AG04450 (cell line): Measurements from ENCODE around the gene CYP2R1. TPM values are rescaled to one million over a fixed set of nuclear protein-coding genes. Genes with fewer than 3 reads are reported as not detected.
"Not testable (repeated sequence)": the region's sequence is repeated elsewhere in the genome, so short reads cannot be mapped to it uniquely, and the experiment has no call there.

ENCODE experiments used
- CTCF ChIA-PET: fragments of 300-600, 350-600 bp; formaldehyde crosslinking; extraction: SDS; loops from one replicate; lab custom pipeline; 2022; ENCODE audit warnings: antibody characterized with exemption, inconsistent platforms; lab: Charles Lee
- POLR2A ChIA-PET: fragments of 350-600 bp; formaldehyde crosslinking; extraction: SDS; loops from one replicate; lab custom pipeline; 2021; ENCODE audit warnings: antibody characterized with exemption, inconsistent platforms; lab: Yijun Ruan, JAX
- DNase-seq: peaks from one replicate; pipeline ENCODE4 v3.0.0-alpha.2; 2011; ENCODE audit warnings: low read depth, low spot score
- H3K27ac ChIP-seq: one replicate; pipeline ENCODE4 v1.5.1; 2012; ENCODE audit warnings: low read depth, low read length, control low read depth
- H3K27me3 ChIP-seq: one replicate; pipeline ENCODE4 v1.6.0; 2012; ENCODE audit warnings: low read length; ENCODE audit not compliant: control insufficient read depth, insufficient read depth
- H3K4me3 ChIP-seq: 2 replicates; pipeline ENCODE4 v1.5.1; 2011; ENCODE audit warnings: mild to moderate bottlenecking, low read depth, low read length, control low read depth
- H3K9me3 ChIP-seq: 2 replicates; pipeline ENCODE4 v1.5.1; 2012; ENCODE audit warnings: low read length; ENCODE audit not compliant: control insufficient read depth, insufficient read depth
- polyA plus RNA-seq: library from polyadenylated mRNA; depleted of rRNA; stranded (reverse); fragments of >200 nt; gene quantifications from 2 replicates; pipeline ENCODE4 v1.2.3, GENCODE V29; 2011
- TF ChIP-seq, protein P1 (sequence below): IDR thresholded peaks from 2 replicates; pipeline ENCODE4 v1.5.1; 2011; ENCODE audit warnings: low read depth, low read length, control low read depth, inconsistent platforms

Gene CYP2R1
- polyA plus RNA-seq, 1 experiment, result 9.0 TPM

GRCh38 chr11:14875163-14875562, 16.9 kb downstream of the CYP2R1 start:
- CTCF ChIA-PET, result interaction anchor here (0.9 to 1.4 kb wide), 2 partner anchors 33 to 100 kb away, joined by 3 read pairs; no protein-coding TSS in a partner anchor

GRCh38 chr11:14873632-14874031, 18.4 kb downstream of the CYP2R1 start:
- H3K9me3 ChIP-seq, result no peaks in the 10 kb centered on the region
- TF ChIP-seq, protein P1, sequence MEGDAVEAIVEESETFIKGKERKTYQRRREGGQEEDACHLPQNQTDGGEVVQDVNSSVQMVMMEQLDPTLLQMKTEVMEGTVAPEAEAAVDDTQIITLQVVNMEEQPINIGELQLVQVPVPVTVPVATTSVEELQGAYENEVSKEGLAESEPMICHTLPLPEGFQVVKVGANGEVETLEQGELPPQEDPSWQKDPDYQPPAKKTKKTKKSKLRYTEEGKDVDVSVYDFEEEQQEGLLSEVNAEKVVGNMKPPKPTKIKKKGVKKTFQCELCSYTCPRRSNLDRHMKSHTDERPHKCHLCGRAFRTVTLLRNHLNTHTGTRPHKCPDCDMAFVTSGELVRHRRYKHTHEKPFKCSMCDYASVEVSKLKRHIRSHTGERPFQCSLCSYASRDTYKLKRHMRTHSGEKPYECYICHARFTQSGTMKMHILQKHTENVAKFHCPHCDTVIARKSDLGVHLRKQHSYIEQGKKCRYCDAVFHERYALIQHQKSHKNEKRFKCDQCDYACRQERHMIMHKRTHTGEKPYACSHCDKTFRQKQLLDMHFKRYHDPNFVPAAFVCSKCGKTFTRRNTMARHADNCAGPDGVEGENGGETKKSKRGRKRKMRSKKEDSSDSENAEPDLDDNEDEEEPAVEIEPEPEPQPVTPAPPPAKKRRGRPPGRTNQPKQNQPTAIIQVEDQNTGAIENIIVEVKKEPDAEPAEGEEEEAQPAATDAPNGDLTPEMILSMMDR, result no peak
- no peak for DNase-seq
- no peak overlapping the region for H3K27ac ChIP-seq
- H3K27me3 ChIP-seq, result no peaks in the 10 kb centered on the region
- ChIA-PET CTCF (interaction anchor here (1.4 kb wide), 1 partner anchor 101 kb away, joined by 3 read pairs; no protein-coding TSS in a partner anchor), POLR2A (no interaction called here)
- H3K4me3 ChIP-seq, result no peak overlapping the region

More at GRCh38 chr11:14875163-14875562, 16.9 kb downstream of the CYP2R1 start:
- DNase-seq, result no peak
- POLR2A ChIA-PET, result no interaction called here
- Histone ChIP-seq H3K9me3 (no peaks in the 10 kb centered on the region), H3K27ac (no peak overlapping the region), H3K4me3 (no peak overlapping the region), H3K27me3 (no peaks in the 10 kb centered on the region)
- TF ChIP-seq, protein P1, result no peak

DNA sequence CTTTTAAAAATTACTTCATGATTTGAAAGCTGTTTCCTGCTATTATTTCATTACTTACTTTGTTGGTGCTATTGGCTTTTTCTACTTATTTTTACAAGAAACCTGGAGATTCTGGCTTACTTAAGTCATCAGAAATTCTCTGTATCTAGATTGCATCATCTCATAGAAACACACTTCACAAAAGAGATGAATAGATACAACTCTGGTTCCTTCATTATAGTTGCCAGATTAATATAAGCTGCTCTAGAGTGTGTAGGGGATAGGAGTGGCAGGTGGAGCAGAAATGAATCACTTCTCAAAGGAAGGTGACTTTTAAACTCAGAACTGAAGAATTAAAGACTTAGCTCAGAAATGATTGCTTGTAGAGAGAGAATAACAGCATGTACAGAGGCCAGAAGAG, 20.0 kb downstream of the CYP2R1 start:
- ChIA-PET CTCF (no interaction called here), POLR2A (no interaction called here)
- no peaks in the 10 kb centered on the region for H3K9me3 ChIP-seq
- no peak for DNase-seq
- H3K4me3 ChIP-seq, result no peak overlapping the region
- H3K27me3 ChIP-seq, result no peaks in the 10 kb centered on the region
- TF ChIP-seq, protein P1, result no peak
- no peak overlapping the region for H3K27ac ChIP-seq

GRCh38 chr11:14863775-14864174, 28.3 kb downstream of the CYP2R1 start:
- H3K27me3 ChIP-seq, POLR2A ChIA-PET, H3K9me3 ChIP-seq, CTCF ChIA-PET, H3K4me3 ChIP-seq, DNase-seq, H3K27ac ChIP-seq: not testable (repeated sequence)

- CTCF ChIA-PET, result interaction anchor here (1.7 kb wide), 1 partner anchor 47 kb away, joined by 5 read pairs; no protein-coding TSS in a partner anchor
- TF ChIP-seq, protein P1, result no peak
- no peaks in the 10 kb centered on the region for H3K9me3 ChIP-seq
- no peak overlapping the region for H3K27ac ChIP-seq
- no peak overlapping the region for H3K4me3 ChIP-seq
- DNase-seq, result no peak
- H3K27me3 ChIP-seq, result no peaks in the 10 kb centered on the region
- POLR2A ChIA-PET, result no interaction called here
Observed at GRCh38 chr11:14861680-14862079, 30.4 kb downstream of the CYP2R1 start.
